Body of pancreas (tissue), 4 donors: ENCODE results near the gene TRAM2.

Experiments used
- POLR2A ChIP-seq, 3 donors: fragments of 450-650 bp; IDR thresholded peaks; one replicate each; pipeline ENCODE4 v1.6.1; 2016; ENCODE audit warnings: antibody characterized with exemption in 3 of 3, mild to moderate bottlenecking in 2 of 3
- TF ChIP-seq, protein P1 (sequence below), 7 experiments: fragments of 450-650 bp in 4 of 7; fragments of 200-600 bp in 3 of 7; sonication (generic) in 3 of 7; IDR thresholded peaks; one replicate each; pipeline ENCODE4 v1.5.1; 2016 to 2019; ENCODE audit warnings: antibody characterized with exemption in 7 of 7

DNA sequence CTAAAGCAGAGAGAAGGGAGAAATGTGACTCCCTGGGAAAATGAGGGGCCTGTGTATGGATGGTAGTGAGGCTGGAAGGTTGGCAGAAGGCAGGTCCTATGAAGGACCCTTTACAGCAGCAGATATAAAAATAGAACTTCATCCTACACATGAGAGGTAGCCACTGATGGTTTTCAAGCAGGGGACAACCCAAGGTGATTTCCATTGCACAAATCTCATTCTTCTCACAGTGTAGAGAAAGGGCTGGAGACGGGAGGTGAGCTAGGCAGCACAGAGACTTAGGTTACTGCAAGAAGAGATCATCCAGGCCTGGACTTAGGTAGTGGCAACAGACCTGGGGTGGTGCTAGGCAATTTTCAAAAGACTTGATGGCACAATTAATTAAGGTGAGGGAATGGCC, 30.7 kb downstream of the TRAM2 start:
- TF ChIP-seq, protein P1, sequence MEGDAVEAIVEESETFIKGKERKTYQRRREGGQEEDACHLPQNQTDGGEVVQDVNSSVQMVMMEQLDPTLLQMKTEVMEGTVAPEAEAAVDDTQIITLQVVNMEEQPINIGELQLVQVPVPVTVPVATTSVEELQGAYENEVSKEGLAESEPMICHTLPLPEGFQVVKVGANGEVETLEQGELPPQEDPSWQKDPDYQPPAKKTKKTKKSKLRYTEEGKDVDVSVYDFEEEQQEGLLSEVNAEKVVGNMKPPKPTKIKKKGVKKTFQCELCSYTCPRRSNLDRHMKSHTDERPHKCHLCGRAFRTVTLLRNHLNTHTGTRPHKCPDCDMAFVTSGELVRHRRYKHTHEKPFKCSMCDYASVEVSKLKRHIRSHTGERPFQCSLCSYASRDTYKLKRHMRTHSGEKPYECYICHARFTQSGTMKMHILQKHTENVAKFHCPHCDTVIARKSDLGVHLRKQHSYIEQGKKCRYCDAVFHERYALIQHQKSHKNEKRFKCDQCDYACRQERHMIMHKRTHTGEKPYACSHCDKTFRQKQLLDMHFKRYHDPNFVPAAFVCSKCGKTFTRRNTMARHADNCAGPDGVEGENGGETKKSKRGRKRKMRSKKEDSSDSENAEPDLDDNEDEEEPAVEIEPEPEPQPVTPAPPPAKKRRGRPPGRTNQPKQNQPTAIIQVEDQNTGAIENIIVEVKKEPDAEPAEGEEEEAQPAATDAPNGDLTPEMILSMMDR (IDR thresholded peaks at IDR 0.05): no peak
- TF ChIP-seq POLR2A (IDR thresholded peaks at IDR 0.05): no peak
